Stimulated activated CD4-positive, alpha-beta T cell treated with anti-CD3 and anti-CD28 coated beads, Interleukin-1b, Interleukin-23, amount 100 ng/mL, for 24 hours (primary cell): ENCODE data around the gene CREB3L2.
"Not testable (repeated sequence)": the region's sequence is repeated elsewhere in the genome, so short reads cannot be mapped to it uniquely, and the experiment has no call there.

ENCODE experiments used
- DNase-seq, 4 experiments: peaks; one replicate each; pipeline ENCODE4 v3.0.0-alpha.2; 2020; ENCODE audit warnings: low read depth in 4 of 4, low spot score in 1 of 4

CREB3L2 gene

GRCh38 chr7:137970253-137970975 is 31.5 kb downstream of the CREB3L2 start:
- DNase-seq: no peak

GRCh38 chr7:137969828-137970227 is 32.1 kb downstream of the CREB3L2 start:
- DNase-seq: no peak

GRCh38 chr7:137968890-137969289 is 33.0 kb downstream of the CREB3L2 start:
- DNase-seq: no peak

GRCh38 chr7:137968339-137968738 is 33.5 kb downstream of the CREB3L2 start:
- DNase-seq: not testable (repeated sequence)

GRCh38 chr7:137967143-137968018 is 34.5 kb downstream of the CREB3L2 start:
- no peak for DNase-seq

- no peak for DNase-seq
Observed at GRCh38 chr7:137966641-137967142, 35.2 kb downstream of the CREB3L2 start.

GRCh38 chr7:137965942-137966640 is 35.8 kb downstream of the CREB3L2 start:
- DNase-seq: no peak

- DNase-seq: no peak
Observed at GRCh38 chr7:137964824-137965545, 36.9 kb downstream of the CREB3L2 start.

- DNase-seq: no peak
Observed at GRCh38 chr7:137962875-137963507, 38.9 kb downstream of the CREB3L2 start.

- DNase-seq: no peak
Observed at GRCh38 chr7:137962491-137962874, 39.4 kb downstream of the CREB3L2 start.

- DNase-seq: peak in 1 of 4 experiments; percentile 11
Observed at GRCh38 chr7:137961200-137962177, 40.4 kb downstream of the CREB3L2 start.

GRCh38 chr7:137960020-137960419 is 41.9 kb downstream of the CREB3L2 start:
- no peak for DNase-seq

GRCh38 chr7:137958470-137959431 is 43.1 kb downstream of the CREB3L2 start:
- DNase-seq: no peak

- DNase-seq: no peak
Observed at GRCh38 chr7:137957887-137958286, 44.0 kb downstream of the CREB3L2 start.

- DNase-seq: no peak
Observed at GRCh38 chr7:137956591-137956990, 45.3 kb downstream of the CREB3L2 start.

GRCh38 chr7:137956183-137956582 is 45.7 kb downstream of the CREB3L2 start:
- DNase-seq: no peak

- DNase-seq: no peak
Observed at GRCh38 chr7:137954614-137955013, 47.3 kb downstream of the CREB3L2 start.
